SK-N-SH (cell line): Measurements from ENCODE around the gene FBLIM1. TPM values are rescaled to one million over a fixed set of nuclear protein-coding genes. Genes with fewer than 3 reads are reported as not detected.

Experiments used
- CTCF ChIA-PET: fragments of 300-600, 350-600 bp; formaldehyde crosslinking; extraction: SDS; loops from one replicate; lab custom pipeline; 2021; lab: Yijun Ruan, JAX
- POLR2A ChIA-PET: fragments of 350-600 bp; sonication (Branson Sonifier 250); formaldehyde crosslinking; extraction: SDS; loops from one replicate; lab custom pipeline; 2020; ENCODE audit warnings: antibody characterized with exemption, inconsistent platforms; lab: Yijun Ruan, JAX
- DNase-seq: peaks from one replicate; pipeline ENCODE4 v3.0.0; 2012
- H2AFZ ChIP-seq: fragments of 200-600 bp; sonication (generic); 2 replicates; pipeline ENCODE4 v1.8.1; 2016; ENCODE audit warnings: antibody characterized with exemption, mild to moderate bottlenecking, low read depth
- H3F3A ChIP-seq: fragments of 200-600 bp; sonication (generic); replicated peaks from 2 replicates; pipeline ENCODE3; 2016; ENCODE audit warnings: antibody characterized with exemption, mild to moderate bottlenecking; ENCODE audit not compliant: insufficient read depth
- H3K27ac ChIP-seq, 2 experiments: fragments of 200-500 bp in 1 of 2; fragments of 200-600 bp in 1 of 2; sonication (Bioruptor generic) in 1 of 2; sonication (generic), shearing (Covaris generic) in 1 of 2; 2 replicates each; pipeline versions ENCODE4 v1.5.1 to v1.6.1; 2014 to 2016; ENCODE audit warnings: low read depth in 2 of 2, inconsistent platforms in 1 of 2, low read length in 1 of 2, mild to moderate bottlenecking in 1 of 2, mixed read lengths in 1 of 2
- H3K27me3 ChIP-seq: fragments of 200-600 bp; sonication (generic), shearing (Covaris generic); 2 replicates; pipeline ENCODE4 v1.6.1; 2016; ENCODE audit warnings: mixed run types; ENCODE audit not compliant: insufficient read depth
- H3K36me3 ChIP-seq, 2 experiments: fragments of 200-500 bp in 1 of 2; fragments of 200-600 bp in 1 of 2; sonication (Bioruptor generic) in 1 of 2; sonication (generic) in 1 of 2; replicated peaks in 1 of 2; 2 replicates each; pipeline versions ENCODE3 to v1.5.1; 2014 to 2016; ENCODE audit warnings: low read length in 1 of 2, mild to moderate bottlenecking in 1 of 2; ENCODE audit not compliant: insufficient read depth in 2 of 2, control insufficient read depth in 1 of 2
- H3K4me1 ChIP-seq, 2 experiments: fragments of 200-500 bp in 1 of 2; fragments of 200-600 bp in 1 of 2; sonication (Bioruptor generic) in 1 of 2; sonication (generic), shearing (Covaris generic) in 1 of 2; 2 replicates each; pipeline versions ENCODE4 v1.5.1 to v1.6.1; 2014 to 2016; ENCODE audit warnings: low read depth in 1 of 2, low read length in 1 of 2, mixed run types in 1 of 2; ENCODE audit not compliant: insufficient read depth in 2 of 2, control insufficient read depth in 1 of 2
- H3K4me2 ChIP-seq: fragments of 200-600 bp; sonication (generic), shearing (Covaris generic); 2 replicates; pipeline ENCODE4 v1.6.1; 2017; ENCODE audit warnings: mixed run types
- H3K4me3 ChIP-seq, 2 experiments: fragments of 200-500 bp in 1 of 2; fragments of 200-600 bp in 1 of 2; sonication (Bioruptor generic) in 1 of 2; sonication (generic), shearing (Covaris generic) in 1 of 2; 2 replicates each; pipeline versions ENCODE4 v1.5.1 to v1.8.1; 2014 to 2016; ENCODE audit warnings: low read depth in 2 of 2, inconsistent platforms in 1 of 2, low read length in 1 of 2, mild to moderate bottlenecking in 1 of 2, mixed read lengths in 1 of 2, moderate library complexity in 1 of 2
- H3K79me2 ChIP-seq: fragments of 200-600 bp; sonication (generic); 2 replicates; pipeline ENCODE4 v1.8.1; 2017; ENCODE audit warnings: mild to moderate bottlenecking; ENCODE audit not compliant: insufficient read depth
- H3K9ac ChIP-seq: fragments of 200-600 bp; sonication (generic); 2 replicates; pipeline ENCODE4 v1.6.1; 2017; ENCODE audit warnings: mixed run types
- H3K9me2 ChIP-seq: fragments of 200-600 bp; sonication (generic); 2 replicates; pipeline ENCODE4 v1.6.1; 2017; ENCODE audit warnings: mixed run types
- H3K9me3 ChIP-seq: fragments of 200-600 bp; sonication (generic); 2 replicates; pipeline ENCODE4 v1.6.1; 2017; ENCODE audit warnings: mixed run types, mild to moderate bottlenecking, moderate library complexity
- H4K20me1 ChIP-seq: fragments of 200-600 bp; sonication (generic); 2 replicates; pipeline ENCODE4 v1.6.1; 2017; ENCODE audit warnings: mild to moderate bottlenecking, mixed run types; ENCODE audit not compliant: insufficient read depth
- CTCF ChIP-seq: fragments of 200-600 bp; sonication (generic); IDR thresholded peaks from 2 replicates; pipeline ENCODE4 v1.6.1; 2017; ENCODE audit warnings: antibody characterized with exemption, mild to moderate bottlenecking, moderate library complexity
- EP300 ChIP-seq, 2 experiments: IDR thresholded peaks; 2 replicates each; pipeline versions ENCODE4 v1.4.0 to v1.6.1; 2012; ENCODE audit warnings: borderline replicate concordance in 1 of 2, low read depth in 1 of 2, low read length in 1 of 2
- FOXJ3 ChIP-seq: sonication (generic); formaldehyde crosslinking; IDR thresholded peaks from 2 replicates; pipeline ENCODE4 v1.5.1; 2020; ENCODE audit warnings: mild to moderate bottlenecking, missing genetic modification reagents
- IRF3 ChIP-seq: fragments of 150-350 bp; IDR thresholded peaks from 2 replicates; pipeline ENCODE4 v1.6.1; 2016; ENCODE audit warnings: mild to moderate bottlenecking, low read depth, low read length
- RFX5 ChIP-seq: IDR thresholded peaks from 2 replicates; pipeline ENCODE4 v1.6.1; 2012; ENCODE audit warnings: mild to moderate bottlenecking, improper control_type of control experiment, low read length
- SMC3 ChIP-seq: IDR thresholded peaks from 2 replicates; pipeline ENCODE4 v1.6.1; 2012; ENCODE audit warnings: low read depth, low read length, improper control_type of control experiment
- TCF12 ChIP-seq: IDR thresholded peaks from 2 replicates; pipeline ENCODE4 v1.4.0; 2012
- USF1 ChIP-seq: IDR thresholded peaks from 2 replicates; pipeline ENCODE4 v1.4.0; 2012; ENCODE audit warnings: low read depth, borderline replicate concordance
- WGBS: methylation state at CpG from one replicate; pipeline ENCODE4 v1.1.6; 2017; ENCODE audit warnings: low lambda C conversion rate; 5-methylcytosine and 5-hydroxymethylcytosine counted together
- polyA plus RNA-seq, 3 experiments: library from polyadenylated mRNA; depleted of rRNA; stranded (reverse); fragments of >200 nt; gene quantifications; 2 replicates each; pipeline ENCODE4 v1.2.3, GENCODE V29; 2012
- TF ChIP-seq, protein P1 (sequence below): IDR thresholded peaks from 2 replicates; pipeline ENCODE4 v1.6.1; 2012; ENCODE audit warnings: mild to moderate bottlenecking, low read depth, low read length, moderate library complexity
- TF ChIP-seq, protein P2 (sequence below): IDR thresholded peaks from 2 replicates; pipeline ENCODE4 v1.4.0; 2012; ENCODE audit warnings: low read depth

The FBLIM1 gene
- polyA plus RNA-seq, 1 of the 3 experiments (the other 2 are of a cell fraction), result 89.8 TPM

- Histone ChIP-seq H4K20me1 (no peaks in the 10 kb centered on the region), H3K4me1 (peaks cover 0 to 37% of the 10 kb centered on the region in 2 experiments; a peak in 1 of 4 replicates), H3K27ac (no peak overlapping the region), H2AFZ (no peak overlapping the region), H3K4me2 (no peak overlapping the region), H3K9me2 (no peaks in the 10 kb centered on the region), H3K36me3 (peaks cover 0 to 44% of the 10 kb centered on the region in 2 experiments), H3K79me2 (no peaks in the 10 kb centered on the region), H3K27me3 (no peaks in the 10 kb centered on the region), H3K9ac (no peak overlapping the region), H3F3A (no peaks in the 10 kb centered on the region), H3K4me3 (no peak overlapping the region), H3K9me3 (no peaks in the 10 kb centered on the region)
- no peak for TF ChIP-seq SMC3
- TF ChIP-seq, protein P1, sequence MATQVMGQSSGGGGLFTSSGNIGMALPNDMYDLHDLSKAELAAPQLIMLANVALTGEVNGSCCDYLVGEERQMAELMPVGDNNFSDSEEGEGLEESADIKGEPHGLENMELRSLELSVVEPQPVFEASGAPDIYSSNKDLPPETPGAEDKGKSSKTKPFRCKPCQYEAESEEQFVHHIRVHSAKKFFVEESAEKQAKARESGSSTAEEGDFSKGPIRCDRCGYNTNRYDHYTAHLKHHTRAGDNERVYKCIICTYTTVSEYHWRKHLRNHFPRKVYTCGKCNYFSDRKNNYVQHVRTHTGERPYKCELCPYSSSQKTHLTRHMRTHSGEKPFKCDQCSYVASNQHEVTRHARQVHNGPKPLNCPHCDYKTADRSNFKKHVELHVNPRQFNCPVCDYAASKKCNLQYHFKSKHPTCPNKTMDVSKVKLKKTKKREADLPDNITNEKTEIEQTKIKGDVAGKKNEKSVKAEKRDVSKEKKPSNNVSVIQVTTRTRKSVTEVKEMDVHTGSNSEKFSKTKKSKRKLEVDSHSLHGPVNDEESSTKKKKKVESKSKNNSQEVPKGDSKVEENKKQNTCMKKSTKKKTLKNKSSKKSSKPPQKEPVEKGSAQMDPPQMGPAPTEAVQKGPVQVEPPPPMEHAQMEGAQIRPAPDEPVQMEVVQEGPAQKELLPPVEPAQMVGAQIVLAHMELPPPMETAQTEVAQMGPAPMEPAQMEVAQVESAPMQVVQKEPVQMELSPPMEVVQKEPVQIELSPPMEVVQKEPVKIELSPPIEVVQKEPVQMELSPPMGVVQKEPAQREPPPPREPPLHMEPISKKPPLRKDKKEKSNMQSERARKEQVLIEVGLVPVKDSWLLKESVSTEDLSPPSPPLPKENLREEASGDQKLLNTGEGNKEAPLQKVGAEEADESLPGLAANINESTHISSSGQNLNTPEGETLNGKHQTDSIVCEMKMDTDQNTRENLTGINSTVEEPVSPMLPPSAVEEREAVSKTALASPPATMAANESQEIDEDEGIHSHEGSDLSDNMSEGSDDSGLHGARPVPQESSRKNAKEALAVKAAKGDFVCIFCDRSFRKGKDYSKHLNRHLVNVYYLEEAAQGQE, result no peak
- no peak for TF ChIP-seq USF1
- no peak for TF ChIP-seq CTCF
- TF ChIP-seq TCF12, result no peak
- no peak for TF ChIP-seq EP300 (IDR thresholded peaks at IDR 0.05; ENCODE audit: borderline replicate concordance in 1 of 2, low read depth in 1 of 2, low read length in 1 of 2)
- no peak for TF ChIP-seq IRF3
- TF ChIP-seq RFX5, result no peak
- TF ChIP-seq, protein P2, sequence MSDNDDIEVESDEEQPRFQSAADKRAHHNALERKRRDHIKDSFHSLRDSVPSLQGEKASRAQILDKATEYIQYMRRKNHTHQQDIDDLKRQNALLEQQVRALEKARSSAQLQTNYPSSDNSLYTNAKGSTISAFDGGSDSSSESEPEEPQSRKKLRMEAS, result no peak
- no peak for TF ChIP-seq FOXJ3 (CRISPR knock-in tag)
- DNase-seq, result no peak
- 74% methylated on average over 7 of the region's 13 CpGs for WGBS
- ChIA-PET CTCF (interaction anchor here (1.5 kb wide), 1 partner anchor 21 kb away, joined by 3 read pairs; no protein-coding TSS in a partner anchor), POLR2A (no interaction called here)
Observed at GRCh38 chr1:15734296-15734695, 24.3 kb upstream of the FBLIM1 start.
